ENCODE measurements around the gene PLEKHM1. TPM values are rescaled to one million over a fixed set of nuclear protein-coding genes. Genes with fewer than 3 reads are reported as not detected.
A peak's percentile ranks its signal among the peaks of the same experiment; 100 is the strongest.
"Not testable (repeated sequence)": the region's sequence is repeated elsewhere in the genome, so short reads cannot be mapped to it uniquely, and the experiment has no call there.

Gene PLEKHM1
- total RNA-seq, 1 donor from 2014 or later: 33.1 TPM

GRCh38 chr17:45444301-45444700, 46.2 kb downstream of the PLEKHM1 start:
- H3K27ac Mint-ChIP-seq; H3K4me3 Mint-ChIP-seq (ENCODE audit: low read depth); H3K9me3 Mint-ChIP-seq; H3K27me3 Mint-ChIP-seq (ENCODE audit: low read depth); DNase-seq (ENCODE audit: low spot score); intact Hi-C loops (cut with micrococcal nuclease): not testable (repeated sequence)
- H3K4me1 Mint-ChIP-seq (ENCODE audit: low read depth): peaks cover 23% of the 10 kb centered on the region
- peaks cover 15% of the 10 kb centered on the region for H3K36me3 Mint-ChIP-seq (ENCODE audit: low read depth)

- H3K27me3 Mint-ChIP-seq (ENCODE audit: low read depth); intact Hi-C loops (cut with micrococcal nuclease); H3K27ac Mint-ChIP-seq; H3K36me3 Mint-ChIP-seq (ENCODE audit: low read depth); H3K4me3 Mint-ChIP-seq (ENCODE audit: low read depth); DNase-seq (ENCODE audit: low spot score); H3K9me3 Mint-ChIP-seq: not testable (repeated sequence)
- peaks cover 23% of the 10 kb centered on the region for H3K4me1 Mint-ChIP-seq (ENCODE audit: low read depth)
These were observed 46.9 kb downstream of the PLEKHM1 start for GRCh38 chr17:45443371-45444260.

GRCh38 chr17:45441526-45442310, 48.8 kb downstream of the PLEKHM1 start:
- Mint-ChIP-seq H3K27me3 (ENCODE audit: low read depth) (no peaks in the 10 kb centered on the region), H3K4me1 (ENCODE audit: low read depth) (peaks cover 21% of the 10 kb centered on the region), H3K36me3 (ENCODE audit: low read depth) (peaks cover 9% of the 10 kb centered on the region), H3K27ac (peak overlapping the region; percentile 19), H3K9me3 (no peaks in the 10 kb centered on the region), H3K4me3 (ENCODE audit: low read depth) (no peak overlapping the region)
- intact Hi-C loops (cut with micrococcal nuclease): no loop called here
- no peak for DNase-seq (ENCODE audit: low spot score)

- H3K27me3 Mint-ChIP-seq (ENCODE audit: low read depth); H3K9me3 Mint-ChIP-seq; H3K36me3 Mint-ChIP-seq (ENCODE audit: low read depth); H3K27ac Mint-ChIP-seq; H3K4me3 Mint-ChIP-seq (ENCODE audit: low read depth); intact Hi-C loops (cut with micrococcal nuclease); DNase-seq (ENCODE audit: low spot score): not testable (repeated sequence)
- H3K4me1 Mint-ChIP-seq (ENCODE audit: low read depth): peaks cover 17% of the 10 kb centered on the region
These were observed 49.5 kb downstream of the PLEKHM1 start for GRCh38 chr17:45440839-45441515.

- Mint-ChIP-seq H3K4me3 (ENCODE audit: low read depth) (no peak overlapping the region), H3K9me3 (no peaks in the 10 kb centered on the region), H3K27me3 (ENCODE audit: low read depth) (no peaks in the 10 kb centered on the region), H3K27ac (peak overlapping the region; percentile 8), H3K36me3 (ENCODE audit: low read depth) (peaks cover 5% of the 10 kb centered on the region), H3K4me1 (ENCODE audit: low read depth) (peaks cover 13% of the 10 kb centered on the region)
- DNase-seq (ENCODE audit: low spot score): no peak
- intact Hi-C loops (cut with micrococcal nuclease): no loop called here
These were observed 50.3 kb downstream of the PLEKHM1 start for GRCh38 chr17:45440161-45440778.

GRCh38 chr17:45438931-45439610, 51.5 kb downstream of the PLEKHM1 start:
- DNase-seq (ENCODE audit: low spot score): no peak
- H3K9me3 Mint-ChIP-seq: no peaks in the 10 kb centered on the region
- intact Hi-C loops (cut with micrococcal nuclease): no loop called here

GRCh38 chr17:45437465-45438283, 52.8 kb downstream of the PLEKHM1 start:
- peaks cover 13% of the 10 kb centered on the region for H3K4me1 Mint-ChIP-seq (ENCODE audit: low read depth)
- H3K9me3 Mint-ChIP-seq: no peaks in the 10 kb centered on the region
- H3K36me3 Mint-ChIP-seq (ENCODE audit: low read depth): no peaks in the 10 kb centered on the region
- H3K27ac Mint-ChIP-seq: no peak overlapping the region
- no peaks in the 10 kb centered on the region for H3K27me3 Mint-ChIP-seq (ENCODE audit: low read depth)
- H3K4me3 Mint-ChIP-seq (ENCODE audit: low read depth): no peak overlapping the region
- intact Hi-C loops (cut with micrococcal nuclease): no loop called here
- no peak for DNase-seq (ENCODE audit: low spot score)

More at GRCh38 chr17:45438931-45439610, 51.5 kb downstream of the PLEKHM1 start:
- Mint-ChIP-seq H3K27ac (no peak overlapping the region), H3K4me3 (ENCODE audit: low read depth) (no peak overlapping the region), H3K27me3 (ENCODE audit: low read depth) (no peaks in the 10 kb centered on the region), H3K36me3 (ENCODE audit: low read depth) (no peaks in the 10 kb centered on the region), H3K4me1 (ENCODE audit: low read depth) (peaks cover 11% of the 10 kb centered on the region)

- Mint-ChIP-seq H3K9me3 (no peaks in the 10 kb centered on the region), H3K27ac (no peak overlapping the region), H3K4me3 (ENCODE audit: low read depth) (no peak overlapping the region), H3K4me1 (ENCODE audit: low read depth) (peaks cover 13% of the 10 kb centered on the region), H3K36me3 (ENCODE audit: low read depth) (no peaks in the 10 kb centered on the region), H3K27me3 (ENCODE audit: low read depth) (no peaks in the 10 kb centered on the region)
- intact Hi-C loops (cut with micrococcal nuclease): no loop called here
- DNase-seq (ENCODE audit: low spot score): no peak
These were observed 53.7 kb downstream of the PLEKHM1 start for GRCh38 chr17:45436625-45437464.

GRCh38 chr17:45436161-45436560, 54.4 kb downstream of the PLEKHM1 start:
- Mint-ChIP-seq H3K9me3 (no peaks in the 10 kb centered on the region), H3K4me1 (ENCODE audit: low read depth) (peaks cover 13% of the 10 kb centered on the region), H3K36me3 (ENCODE audit: low read depth) (no peaks in the 10 kb centered on the region), H3K4me3 (ENCODE audit: low read depth) (no peak overlapping the region), H3K27me3 (ENCODE audit: low read depth) (no peaks in the 10 kb centered on the region), H3K27ac (no peak overlapping the region)
- intact Hi-C loops (cut with micrococcal nuclease): no loop called here
- DNase-seq (ENCODE audit: low spot score): no peak

- Mint-ChIP-seq H3K27ac (no peak overlapping the region), H3K4me3 (ENCODE audit: low read depth) (no peak overlapping the region), H3K9me3 (no peaks in the 10 kb centered on the region), H3K27me3 (ENCODE audit: low read depth) (no peaks in the 10 kb centered on the region), H3K36me3 (ENCODE audit: low read depth) (no peaks in the 10 kb centered on the region), H3K4me1 (ENCODE audit: low read depth) (peaks cover 12% of the 10 kb centered on the region)
- DNase-seq (ENCODE audit: low spot score): no peak
- intact Hi-C loops (cut with micrococcal nuclease): no loop called here
These were observed 55.0 kb downstream of the PLEKHM1 start for GRCh38 chr17:45435481-45435880.

GRCh38 chr17:45433159-45433535, 57.4 kb downstream of the PLEKHM1 start:
- intact Hi-C loops (cut with micrococcal nuclease): no loop called here
- Mint-ChIP-seq H3K27ac (no peak overlapping the region), H3K27me3 (ENCODE audit: low read depth) (no peaks in the 10 kb centered on the region), H3K36me3 (ENCODE audit: low read depth) (no peaks in the 10 kb centered on the region), H3K4me1 (ENCODE audit: low read depth) (peaks cover 18% of the 10 kb centered on the region), H3K4me3 (ENCODE audit: low read depth) (peak overlapping the region; percentile 56), H3K9me3 (no peaks in the 10 kb centered on the region)
- DNase-seq (ENCODE audit: low spot score): no peak

Measured in activated T-helper 2 cell treated with anti-CD3 and anti-CD28 coated beads, Interferon-gamma antibody, Interleukin-2, Interleukin-4, amounts not matched to agents 10 μg/mL and 5 μg/mL and 100 μg/mL, durations not matched to agents 14 hours and 24 hours and 36 hours (primary cell).